Neural progenitor cell (in vitro differentiated cells): ENCODE measurements around the gene TFG.

ENCODE experiments used
- EZH2 ChIP-seq: fragments of 200-600 bp; sonication (generic); IDR thresholded peaks from 2 replicates; pipeline ENCODE4 v1.6.1; 2017; ENCODE audit warnings: antibody characterized with exemption, mild to moderate bottlenecking, moderate library complexity
- EZH2phosphoT487 ChIP-seq: fragments of 200-600 bp; sonication (generic); IDR thresholded peaks from 2 replicates; pipeline ENCODE4 v1.6.1; 2017; ENCODE audit warnings: antibody characterized with exemption
- TF ChIP-seq, protein P1 (sequence below): fragments of 200-600 bp; sonication (generic); IDR thresholded peaks from 2 replicates; pipeline ENCODE4 v1.5.1; 2017; ENCODE audit warnings: antibody characterized with exemption, mild to moderate bottlenecking

DNA sequence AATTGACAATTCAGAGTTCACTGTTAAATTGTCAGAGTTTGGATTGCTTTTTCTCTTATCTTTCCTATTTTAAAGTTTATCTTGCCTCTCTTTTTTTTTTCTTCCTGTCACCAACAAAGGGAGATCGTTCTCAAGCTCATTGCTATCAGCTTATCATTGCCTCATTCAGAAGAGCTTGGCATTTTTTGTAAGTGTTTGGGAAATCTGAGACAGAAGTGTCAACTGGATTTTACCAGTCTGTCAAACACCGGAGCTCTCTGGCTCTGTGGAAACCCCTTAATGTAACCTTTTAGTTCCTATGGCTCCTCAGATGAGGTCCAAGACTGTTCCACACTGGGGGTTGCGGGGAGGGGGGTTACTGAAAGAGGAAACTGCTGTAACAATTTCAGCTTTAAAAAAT lies 10.6 kb upstream of the TFG start:
- TF ChIP-seq, protein P1, sequence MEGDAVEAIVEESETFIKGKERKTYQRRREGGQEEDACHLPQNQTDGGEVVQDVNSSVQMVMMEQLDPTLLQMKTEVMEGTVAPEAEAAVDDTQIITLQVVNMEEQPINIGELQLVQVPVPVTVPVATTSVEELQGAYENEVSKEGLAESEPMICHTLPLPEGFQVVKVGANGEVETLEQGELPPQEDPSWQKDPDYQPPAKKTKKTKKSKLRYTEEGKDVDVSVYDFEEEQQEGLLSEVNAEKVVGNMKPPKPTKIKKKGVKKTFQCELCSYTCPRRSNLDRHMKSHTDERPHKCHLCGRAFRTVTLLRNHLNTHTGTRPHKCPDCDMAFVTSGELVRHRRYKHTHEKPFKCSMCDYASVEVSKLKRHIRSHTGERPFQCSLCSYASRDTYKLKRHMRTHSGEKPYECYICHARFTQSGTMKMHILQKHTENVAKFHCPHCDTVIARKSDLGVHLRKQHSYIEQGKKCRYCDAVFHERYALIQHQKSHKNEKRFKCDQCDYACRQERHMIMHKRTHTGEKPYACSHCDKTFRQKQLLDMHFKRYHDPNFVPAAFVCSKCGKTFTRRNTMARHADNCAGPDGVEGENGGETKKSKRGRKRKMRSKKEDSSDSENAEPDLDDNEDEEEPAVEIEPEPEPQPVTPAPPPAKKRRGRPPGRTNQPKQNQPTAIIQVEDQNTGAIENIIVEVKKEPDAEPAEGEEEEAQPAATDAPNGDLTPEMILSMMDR, result no peak
- TF ChIP-seq EZH2, result no peak
- TF ChIP-seq EZH2phosphoT487, result no peak
